Measurements from ENCODE around the gene FTCD.
"Not testable (repeated sequence)": the region's sequence is repeated elsewhere in the genome, so short reads cannot be mapped to it uniquely, and the experiment has no call there.

FTCD gene

GRCh38 chr21:46151989-46152926 lies 3.1 kb downstream of the FTCD start:
- DNase-seq: no peak

- DNase-seq: no peak
Measured at GRCh38 chr21:46151261-46151988, 4.0 kb downstream of the FTCD start.

- DNase-seq: no peak
Measured at GRCh38 chr21:46150491-46151121, 4.8 kb downstream of the FTCD start.

GRCh38 chr21:46150073-46150472 lies 5.3 kb downstream of the FTCD start:
- no peak for DNase-seq

- no peak for DNase-seq
Measured at GRCh38 chr21:46149205-46149901, 6.0 kb downstream of the FTCD start.

- no peak for DNase-seq
Measured at GRCh38 chr21:46148106-46148505, 7.3 kb downstream of the FTCD start.

DNA sequence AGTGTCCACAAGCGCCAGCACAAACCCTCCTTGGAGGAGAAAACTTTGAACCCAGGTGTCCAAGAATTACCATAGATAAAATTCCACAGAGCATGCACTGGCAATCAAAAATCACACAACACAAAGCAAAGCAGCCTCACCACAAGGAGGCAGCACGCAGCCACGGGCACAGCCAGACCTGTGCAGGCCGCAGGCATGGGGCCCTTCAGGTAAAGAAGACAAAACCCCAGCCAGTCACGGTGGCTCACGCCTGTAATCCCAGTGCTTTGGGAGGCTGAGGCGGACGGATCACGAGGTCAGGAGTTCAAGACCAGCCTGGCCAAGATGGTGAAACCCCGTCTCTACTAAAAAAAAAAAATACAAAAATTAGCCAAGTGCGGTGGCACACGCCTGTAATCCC lies 8.0 kb downstream of the FTCD start:
- not testable (repeated sequence) for DNase-seq

- no peak for DNase-seq
Measured at GRCh38 chr21:46146856-46147255, 8.5 kb downstream of the FTCD start.

GRCh38 chr21:46145840-46146691 lies 9.3 kb downstream of the FTCD start:
- no peak for DNase-seq

DNA sequence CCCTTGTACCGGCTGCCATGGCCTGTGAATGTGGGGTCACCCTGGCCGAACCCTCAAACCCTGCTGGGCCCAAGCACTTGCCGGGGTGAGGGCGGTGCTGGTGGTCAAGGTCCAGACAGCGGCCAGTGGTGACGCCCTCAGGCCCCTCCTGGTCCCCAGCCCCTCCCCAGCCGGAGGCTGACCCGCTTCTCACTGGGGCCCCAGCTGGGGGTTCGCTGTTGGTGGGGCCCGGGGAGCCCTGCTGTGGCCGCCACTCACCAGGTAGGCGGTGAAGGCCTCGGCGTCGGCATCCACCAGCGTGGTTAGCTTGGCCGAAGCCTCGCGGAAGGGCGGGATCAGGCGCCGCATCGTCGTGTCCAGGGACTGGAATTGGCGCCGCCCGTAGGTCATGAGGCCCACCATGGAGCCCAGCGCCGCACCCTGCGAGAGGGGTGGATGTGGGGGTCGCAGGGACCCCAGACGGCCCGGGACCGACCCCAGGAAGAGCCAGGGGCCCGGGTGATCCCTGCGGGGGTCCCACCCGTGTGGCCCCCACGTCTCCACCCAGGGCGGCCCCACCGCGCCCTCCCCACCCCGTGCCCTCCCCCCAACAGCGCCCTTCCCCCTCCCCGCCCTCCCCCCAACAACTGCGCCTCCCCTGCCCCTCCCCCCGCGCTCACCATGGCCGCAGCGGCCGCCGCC lies 10.1 kb downstream of the FTCD start:
- DNase-seq: no peak

GRCh38 chr21:46144464-46145070 lies 10.8 kb downstream of the FTCD start:
- no peak for DNase-seq

GRCh38 chr21:46142582-46143473 lies 12.6 kb downstream of the FTCD start:
- DNase-seq: no peak

DNA sequence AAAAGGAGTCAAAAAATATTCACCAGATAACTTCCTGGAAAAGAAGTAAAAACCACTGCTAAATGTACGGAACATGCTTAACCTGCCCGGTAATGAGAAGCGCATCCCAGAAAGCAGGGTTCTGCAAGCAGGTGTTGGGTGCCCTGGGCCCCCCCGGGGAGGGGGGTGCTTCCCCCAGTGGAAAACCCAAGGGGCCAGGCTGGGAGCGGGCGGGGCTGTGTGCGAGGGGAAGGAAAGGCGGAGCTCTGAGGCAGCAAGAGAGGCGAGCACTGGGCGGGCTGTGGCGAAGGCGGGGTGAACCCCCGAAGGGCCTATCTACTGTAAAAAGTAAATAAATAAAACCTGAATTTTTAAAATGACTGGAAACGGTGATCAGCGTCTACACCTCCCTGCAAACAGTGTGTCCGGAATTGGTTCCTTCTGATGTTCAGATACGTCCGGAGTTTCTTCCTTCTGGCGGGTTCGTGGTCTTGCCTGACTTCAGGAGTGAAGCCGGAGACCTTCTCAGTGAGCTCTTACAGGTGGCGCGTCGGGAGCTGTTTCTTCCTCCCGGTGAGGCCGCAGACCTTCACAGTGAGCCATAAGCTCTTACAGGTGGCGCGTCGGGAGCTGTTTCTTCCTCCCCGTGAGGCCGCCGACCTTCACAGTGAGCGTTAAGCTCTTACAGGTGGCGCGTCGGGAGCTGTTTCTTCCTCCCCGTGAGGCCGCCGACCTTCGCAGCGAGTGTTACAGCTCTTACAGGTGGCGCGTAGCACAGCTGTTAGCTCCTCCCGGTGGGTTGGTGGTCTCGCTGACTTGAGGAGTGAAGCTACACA lies 13.4 kb downstream of the FTCD start:
- no peak for DNase-seq

DNA sequence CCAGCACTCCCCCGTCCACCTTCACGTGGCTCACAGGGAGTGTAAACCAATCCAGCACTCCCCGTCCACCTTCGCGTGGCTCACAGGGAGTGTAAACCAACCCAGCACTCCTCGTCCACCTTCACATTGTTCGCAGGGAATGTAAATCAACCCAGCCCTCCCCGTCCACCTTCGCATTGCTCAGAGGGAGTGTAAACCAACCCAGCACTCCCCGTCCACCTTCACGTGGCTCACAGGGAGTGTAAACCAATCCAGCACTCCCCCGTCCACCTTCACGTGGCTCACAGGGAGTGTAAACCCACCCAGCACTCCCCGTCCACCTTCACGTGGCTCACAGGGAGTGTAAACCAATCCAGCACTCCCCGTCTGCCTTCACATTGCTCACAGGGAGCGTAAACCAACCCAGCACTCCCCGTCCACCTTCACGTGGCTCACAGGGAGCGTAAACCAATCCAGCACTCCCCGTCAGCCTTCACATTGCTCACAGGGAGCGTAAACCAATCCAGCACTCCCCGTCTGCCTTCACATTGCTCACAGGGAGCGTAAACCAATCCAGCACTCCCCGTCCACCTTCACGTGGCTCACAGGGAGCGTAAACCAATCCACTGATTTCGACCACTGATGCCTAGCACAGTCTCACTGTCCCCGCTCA lies 14.9 kb downstream of the FTCD start:
- not testable (repeated sequence) for DNase-seq

DNA sequence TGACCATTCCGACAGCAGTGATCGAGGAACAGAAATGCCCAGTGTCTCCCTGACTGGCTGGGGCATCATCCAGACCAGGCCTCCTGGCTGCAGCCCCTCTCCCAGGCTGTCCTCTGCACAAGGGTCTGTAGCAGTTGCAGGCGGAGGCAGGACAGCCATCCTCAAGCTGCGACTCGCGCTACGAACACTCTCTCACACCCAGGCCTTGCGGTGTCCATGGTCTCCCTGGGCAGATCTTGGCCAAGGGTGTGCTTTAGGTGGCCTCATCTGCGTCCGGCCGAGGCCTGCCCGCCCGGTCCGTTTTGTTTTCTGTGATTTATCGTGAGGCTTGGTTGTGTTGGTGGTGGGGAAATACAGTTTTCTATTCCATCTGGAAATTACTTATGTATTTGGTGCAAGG lies 15.7 kb downstream of the FTCD start:
- DNase-seq: no peak

DNA sequence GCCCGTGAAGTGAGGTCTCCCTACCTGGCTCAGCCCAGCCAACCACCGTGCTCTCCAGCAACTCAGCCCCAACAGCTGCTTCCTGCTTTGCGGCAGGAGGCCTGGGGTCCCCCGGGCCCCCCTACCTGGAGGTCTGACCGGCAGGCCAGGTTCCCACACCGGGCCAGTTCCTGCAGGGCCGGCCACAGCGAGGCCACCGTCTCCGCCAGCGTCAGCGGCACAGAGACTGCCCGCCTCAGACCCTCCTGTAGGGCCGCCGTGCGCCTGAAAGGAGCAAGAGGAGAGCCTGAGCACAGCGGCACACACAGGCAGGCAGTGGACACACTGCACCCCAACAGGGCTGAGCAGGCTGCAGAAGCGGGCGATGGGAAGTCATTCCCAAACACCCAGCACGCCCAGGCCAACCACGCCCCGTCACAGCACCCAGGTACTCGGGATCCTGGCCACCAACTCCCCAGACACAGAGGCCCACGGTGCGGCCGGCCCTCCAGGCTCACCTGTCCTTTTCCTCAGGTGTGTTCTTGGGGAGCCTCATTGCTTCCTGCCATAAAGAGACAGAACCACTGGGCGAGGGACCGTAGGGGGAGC lies 16.9 kb downstream of the FTCD start:
- DNase-seq: no peak

GRCh38 chr21:46137908-46138307 lies 17.5 kb downstream of the FTCD start:
- DNase-seq: no peak

- DNase-seq: no peak
Measured at GRCh38 chr21:46136739-46137349, 18.5 kb downstream of the FTCD start.

Measured in fibroblast of skin of right quadriceps (primary cell).